ENCODE data around the gene PXYLP1. TPM values are rescaled to one million over a fixed set of nuclear protein-coding genes. Genes with fewer than 3 reads are reported as not detected.

Gene PXYLP1
- polyA plus RNA-seq, 3 donors = 4.1 to 10.9 (median 5.8) TPM

GRCh38 chr3:141273700-141274410 lies 42.2 kb downstream of the PXYLP1 start:
- H3K79me2 ChIP-seq (ENCODE audit: insufficient read depth, low read length) = no peaks in the 10 kb centered on the region
- H4K20me1 ChIP-seq (ENCODE audit: insufficient read depth, low read length) = no peaks in the 10 kb centered on the region
- H3K4me2 ChIP-seq (replicated peaks; ENCODE audit: extremely low read depth, low read length, poor library complexity, severe bottlenecking) = no peak overlapping the region
- no peak overlapping the region for H3K27ac ChIP-seq (ENCODE audit: low read depth in 1 of 2, low read length in 2 of 2)
- no peak overlapping the region for H3K4me3 Mint-ChIP-seq
- no peak overlapping the region for H3K27ac Mint-ChIP-seq
- H3K4me1 ChIP-seq (ENCODE audit: control insufficient read depth in 1 of 2, insufficient read depth in 2 of 2, low read length in 2 of 2) = peaks cover 3 to 6% of the 10 kb centered on the region in 2 donors
- H3K9ac ChIP-seq (ENCODE audit: insufficient read depth, low read length, poor library complexity, severe bottlenecking) = no peak overlapping the region
- intact Hi-C loops (cut with micrococcal nuclease) = no loop called here
- WGBS (ENCODE audit: insufficient coverage) = 93% methylated on average over 14 of the region's 15 CpGs
- no peak for TF ChIP-seq CTCF (IDR thresholded peaks at IDR 0.05)
- no peak overlapping the region for H3K4me3 ChIP-seq (replicated peaks in 1 of 3; ENCODE audit: low read depth in 2 of 3, low read length in 3 of 3)
- no peaks in the 10 kb centered on the region for H3K9me3 Mint-ChIP-seq
- H3K4me1 Mint-ChIP-seq = peaks cover 17% of the 10 kb centered on the region
- no peak for DNase-seq
- H3K36me3 ChIP-seq (replicated peaks in 1 of 2; ENCODE audit: control insufficient read depth in 1 of 2, insufficient read depth in 2 of 2, low read length in 2 of 2) = peaks cover 0 to 72% of the 10 kb centered on the region in 2 donors
- no peaks in the 10 kb centered on the region for H3K9me3 ChIP-seq (replicated peaks in 1 of 2; ENCODE audit: control insufficient read depth in 1 of 2, insufficient read depth in 1 of 2, low read length in 2 of 2)
- H2AFZ ChIP-seq (ENCODE audit: insufficient read depth, low read depth, low read length, poor library complexity, severe bottlenecking) = no peak overlapping the region
- no peaks in the 10 kb centered on the region for H3K27me3 Mint-ChIP-seq (ENCODE audit: low read depth in 3 of 3)
- H3K36me3 Mint-ChIP-seq = peaks cover 27 to 41% of the 10 kb centered on the region in 2 donors
- H3K27me3 ChIP-seq (ENCODE audit: control insufficient read depth in 2 of 2, insufficient read depth in 2 of 2, low read length in 2 of 2) = no peaks in the 10 kb centered on the region

GRCh38 chr3:141274411-141275031 lies 42.9 kb downstream of the PXYLP1 start:
- no peaks in the 10 kb centered on the region for H3K9me3 ChIP-seq (replicated peaks in 1 of 2; ENCODE audit: control insufficient read depth in 1 of 2, insufficient read depth in 1 of 2, low read length in 2 of 2)

More at GRCh38 chr3:141274411-141275031, 42.9 kb downstream of the PXYLP1 start:
- Histone ChIP-seq H3K36me3 (replicated peaks in 1 of 2; ENCODE audit: control insufficient read depth in 1 of 2, insufficient read depth in 2 of 2, low read length in 2 of 2) (peaks cover 0 to 72% of the 10 kb centered on the region in 2 donors), H3K4me3 (replicated peaks in 1 of 3; ENCODE audit: low read depth in 2 of 3, low read length in 3 of 3) (no peak overlapping the region), H3K27me3 (ENCODE audit: control insufficient read depth in 2 of 2, insufficient read depth in 2 of 2, low read length in 2 of 2) (no peaks in the 10 kb centered on the region), H3K79me2 (ENCODE audit: insufficient read depth, low read length) (no peaks in the 10 kb centered on the region), H3K9ac (ENCODE audit: insufficient read depth, low read length, poor library complexity, severe bottlenecking) (no peak overlapping the region), H3K27ac (ENCODE audit: low read depth in 1 of 2, low read length in 2 of 2) (no peak overlapping the region), H3K4me2 (replicated peaks; ENCODE audit: extremely low read depth, low read length, poor library complexity, severe bottlenecking) (no peak overlapping the region), H3K4me1 (ENCODE audit: control insufficient read depth in 1 of 2, insufficient read depth in 2 of 2, low read length in 2 of 2) (peaks cover 7 to 11% of the 10 kb centered on the region in 2 donors), H4K20me1 (ENCODE audit: insufficient read depth, low read length) (no peaks in the 10 kb centered on the region), H2AFZ (ENCODE audit: insufficient read depth, low read depth, low read length, poor library complexity, severe bottlenecking) (no peak overlapping the region)
- peaks cover 24 to 40% of the 10 kb centered on the region in 2 donors for H3K36me3 Mint-ChIP-seq
- intact Hi-C loops (cut with micrococcal nuclease) = no loop called here
- no peaks in the 10 kb centered on the region for H3K9me3 Mint-ChIP-seq
- WGBS (ENCODE audit: insufficient coverage) = 88% methylated on average over 7 of the region's 10 CpGs
- peaks cover 22% of the 10 kb centered on the region for H3K4me1 Mint-ChIP-seq
- DNase-seq = no peak
- TF ChIP-seq CTCF (IDR thresholded peaks at IDR 0.05) = no peak
- H3K4me3 Mint-ChIP-seq = no peak overlapping the region
- H3K27ac Mint-ChIP-seq = peak overlapping the region in 1 of 7 donors; percentile 64
- no peaks in the 10 kb centered on the region for H3K27me3 Mint-ChIP-seq (ENCODE audit: low read depth in 3 of 3)
